ENCODE results near the gene UFSP1.

Gene UFSP1

DNA sequence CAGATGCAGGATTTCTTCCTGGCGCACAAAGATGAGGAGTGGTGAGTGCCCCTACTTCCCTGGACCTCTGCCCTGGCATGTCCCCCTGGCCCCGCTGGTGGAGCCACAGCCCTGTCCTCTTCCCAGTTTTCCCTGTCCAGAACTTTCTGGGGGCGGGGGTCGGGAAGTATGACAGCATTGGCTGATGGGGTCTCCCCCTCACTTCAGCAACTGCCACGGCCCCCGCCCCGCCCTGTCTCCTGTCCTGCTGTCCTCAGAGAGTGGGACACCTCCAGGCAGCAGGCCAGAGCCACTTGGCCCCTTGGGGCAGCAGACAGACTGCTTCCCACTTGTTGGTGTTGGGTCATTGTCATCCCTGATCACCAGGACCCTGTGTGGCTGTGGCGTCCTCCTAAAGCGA lies 7.3 kb downstream of the UFSP1 start:
- DNase-seq (ENCODE audit: low read depth in 2 of 2), result no peak

DNA sequence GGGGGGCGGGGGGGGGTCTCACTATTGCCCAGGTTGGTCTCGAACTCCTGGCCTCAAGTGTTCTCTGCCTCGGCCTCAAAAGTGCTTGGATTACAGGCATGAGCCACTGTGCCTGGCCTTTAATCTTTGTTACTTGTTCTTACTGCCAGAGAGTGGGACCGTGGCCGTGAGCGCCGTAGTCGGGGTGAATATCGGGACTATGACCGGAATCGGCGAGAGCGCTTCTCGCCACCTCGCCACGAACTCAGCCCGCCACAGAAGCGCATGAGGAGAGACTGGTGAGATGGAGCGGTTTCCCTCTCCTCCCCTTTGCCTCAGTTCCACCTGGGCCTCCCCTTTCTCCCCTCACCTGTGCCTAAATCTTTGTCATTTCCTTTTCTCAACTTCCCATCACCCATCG lies 8.4 kb downstream of the UFSP1 start:
- no peak for DNase-seq (ENCODE audit: low read depth in 2 of 2)

- DNase-seq (ENCODE audit: low read depth in 2 of 2), result no peak
Observed at GRCh38 chr7:100880645-100881044, 8.9 kb downstream of the UFSP1 start.

- no peak for DNase-seq (ENCODE audit: low read depth in 2 of 2)
Observed at GRCh38 chr7:100879685-100880261, 9.7 kb downstream of the UFSP1 start.

- DNase-seq (ENCODE audit: low read depth in 2 of 2), result no peak
Observed at GRCh38 chr7:100878685-100879084, 10.8 kb downstream of the UFSP1 start.

DNA sequence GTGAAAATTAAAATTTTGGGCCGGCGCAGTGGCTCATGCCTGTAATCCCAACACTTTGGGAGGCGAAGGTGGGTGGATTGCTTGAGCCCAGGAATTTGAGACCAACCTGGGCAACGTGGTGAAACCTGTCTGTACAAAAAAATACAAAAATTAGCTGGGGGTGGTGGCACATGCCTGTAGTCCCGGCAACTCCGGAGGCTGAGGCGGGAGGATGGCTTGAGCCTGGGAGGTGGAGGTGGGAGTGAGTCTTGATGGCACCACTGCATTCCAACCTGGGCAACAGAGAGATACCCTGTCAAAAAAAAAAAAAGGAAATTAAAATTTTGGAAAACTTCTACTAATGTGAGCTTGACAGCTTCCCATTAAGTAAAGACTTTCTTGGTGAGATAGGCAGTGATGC lies 11.5 kb downstream of the UFSP1 start:
- DNase-seq (ENCODE audit: low read depth in 2 of 2), result no peak

GRCh38 chr7:100875356-100875751 lies 14.2 kb downstream of the UFSP1 start:
- no peak for DNase-seq (ENCODE audit: low read depth in 2 of 2)

DNA sequence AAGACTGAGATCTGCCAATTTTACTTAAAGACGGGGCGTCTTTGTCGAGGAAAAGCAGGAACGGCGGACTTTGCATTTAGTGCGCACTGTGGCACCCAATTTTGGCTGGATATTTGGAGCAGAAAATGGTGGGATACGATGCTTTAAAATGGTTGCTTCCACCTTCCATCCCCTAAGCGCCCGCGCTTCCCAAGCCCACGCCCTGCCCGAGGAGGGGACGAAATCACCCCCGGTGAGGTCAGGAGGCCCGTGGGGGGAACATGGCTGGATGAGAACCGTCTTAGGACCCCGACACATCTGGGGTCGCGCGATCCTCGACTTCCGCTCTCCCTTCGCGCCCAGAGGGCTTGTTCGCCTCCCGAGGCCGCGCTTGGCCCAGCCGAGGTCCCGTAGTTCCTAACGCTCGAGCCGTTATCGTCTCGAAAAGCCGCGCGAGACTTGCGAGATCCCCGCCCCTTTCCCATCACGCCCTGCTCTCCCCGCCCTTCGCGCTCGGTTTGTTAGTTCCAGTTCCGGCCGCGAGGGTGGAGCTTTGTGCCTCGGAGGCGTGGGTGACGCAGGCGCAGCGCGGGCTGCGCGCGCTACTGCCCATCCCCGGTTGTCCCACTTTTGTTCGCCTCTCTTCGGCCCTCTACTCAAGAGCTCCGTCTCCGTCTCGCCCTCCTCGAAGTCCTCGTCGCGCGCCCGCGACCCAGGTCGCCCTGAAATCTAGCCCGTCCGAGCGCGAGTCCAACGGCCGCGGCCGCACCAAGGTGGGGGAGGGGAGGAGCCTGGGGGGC lies 14.7 kb downstream of the UFSP1 start, which contains the start of gene SRRT:
SRRT (plus strand) TSS at position 527 of the 779 bp plus-strand sequence. CDS start 488 bp downstream, outside the sequence.
- DNase-seq (ENCODE audit: low read depth in 2 of 2), result peak; percentile 95 to 97

DNA sequence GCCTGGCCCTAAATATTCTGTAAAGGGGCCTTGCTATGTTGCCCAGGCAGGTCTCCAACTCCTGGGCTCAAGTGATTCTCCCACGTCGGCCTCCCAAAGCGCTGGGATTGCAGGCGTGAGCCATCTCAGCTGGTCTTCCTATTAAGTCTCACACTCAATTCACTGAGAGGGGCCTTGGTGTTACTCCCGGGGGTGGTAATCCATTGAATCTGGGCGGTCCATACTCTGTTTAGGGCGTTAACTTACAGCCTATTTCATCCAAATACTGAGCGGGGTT lies 15.3 kb downstream of the UFSP1 start:
- no peak for DNase-seq (ENCODE audit: low read depth in 2 of 2)

GRCh38 chr7:100873599-100874299 lies 15.8 kb downstream of the UFSP1 start:
- no peak for DNase-seq (ENCODE audit: low read depth in 2 of 2)

GRCh38 chr7:100867776-100868485 lies 21.6 kb downstream of the UFSP1 start:
- no peak for DNase-seq (ENCODE audit: low read depth in 2 of 2)

DNA sequence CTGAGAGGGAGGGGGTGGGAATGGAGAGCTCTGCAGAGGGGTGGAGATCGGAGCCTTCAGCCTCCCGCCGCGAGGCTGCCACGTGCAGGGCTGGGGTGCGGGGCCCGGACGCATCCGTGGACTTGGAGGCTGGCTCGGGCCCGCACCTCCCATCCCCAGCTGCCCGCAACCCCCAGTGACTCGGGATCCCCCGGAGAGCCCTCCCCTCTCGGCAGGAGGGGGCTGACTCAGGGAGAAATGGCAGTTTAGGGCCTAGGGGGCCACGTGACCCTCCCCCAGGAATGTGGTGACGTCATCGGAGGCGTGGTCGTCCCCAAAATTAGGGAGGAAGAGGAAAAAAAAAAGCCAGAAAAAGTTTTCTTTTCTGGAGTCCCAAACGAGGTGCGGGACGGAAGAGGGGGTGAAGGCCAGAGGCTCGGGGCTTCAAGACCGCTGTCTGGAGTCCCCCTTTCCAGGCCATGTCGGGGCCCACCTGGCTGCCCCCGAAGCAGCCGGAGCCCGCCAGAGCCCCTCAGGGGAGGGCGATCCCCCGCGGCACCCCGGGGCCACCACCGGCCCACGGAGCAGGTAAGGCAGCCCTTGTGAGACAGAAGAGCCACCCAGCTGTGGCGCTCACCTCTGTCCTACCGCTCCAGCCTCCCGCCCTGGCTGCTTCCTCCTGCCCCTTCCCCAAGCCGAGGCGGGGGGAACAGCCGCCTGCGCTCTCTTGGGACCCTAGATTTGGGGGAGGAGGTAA lies 22.3 kb downstream of the UFSP1 start, which contains the start of gene TRIP6:
TRIP6 (plus strand) TSS at position 348 of the 736 bp plus-strand sequence; CDS start at position 459, 111 bp downstream.
- no peak for DNase-seq (ENCODE audit: low read depth in 2 of 2)

- no peak for DNase-seq (ENCODE audit: low read depth in 2 of 2)
Observed at GRCh38 chr7:100866729-100867039, 22.8 kb downstream of the UFSP1 start.

- DNase-seq (ENCODE audit: low read depth in 2 of 2), result no peak
Observed at GRCh38 chr7:100865938-100866728, 23.4 kb downstream of the UFSP1 start.

- no peak for DNase-seq (ENCODE audit: low read depth in 2 of 2)
Observed at GRCh38 chr7:100865372-100865911, 24.1 kb downstream of the UFSP1 start.

- no peak for DNase-seq (ENCODE audit: low read depth in 2 of 2)
Observed at GRCh38 chr7:100864263-100864845, 25.2 kb downstream of the UFSP1 start.

DNA sequence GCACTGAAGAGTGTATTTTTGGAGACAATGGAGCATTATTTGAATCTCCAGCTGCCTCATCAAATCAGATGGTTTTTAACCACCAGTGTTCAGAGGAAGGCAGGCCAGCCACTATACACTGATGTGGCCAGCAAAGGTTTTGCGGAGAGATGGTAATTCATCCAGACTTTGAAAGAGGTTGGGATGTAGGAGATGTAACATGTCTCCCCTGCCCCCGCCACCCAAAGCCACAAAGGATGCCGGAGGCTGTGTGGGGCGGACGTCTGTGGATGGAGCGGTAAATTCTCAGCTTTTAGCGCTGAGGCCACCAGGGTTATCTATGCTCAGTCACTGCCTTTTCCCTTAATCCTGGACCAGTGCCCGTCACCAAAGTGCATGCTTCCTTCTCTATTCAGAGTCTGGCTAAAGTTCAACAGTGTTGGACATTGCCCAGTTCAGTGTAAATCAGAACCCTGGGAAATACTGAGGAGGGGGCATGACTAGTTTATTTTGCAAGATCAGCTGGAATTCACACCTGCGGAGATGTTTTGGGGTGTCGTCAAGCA lies 26.0 kb downstream of the UFSP1 start:
- no peak for DNase-seq (ENCODE audit: low read depth in 2 of 2)

GRCh38 chr7:100861616-100861985 lies 27.9 kb downstream of the UFSP1 start:
- DNase-seq (ENCODE audit: low read depth in 2 of 2), result no peak

DNA sequence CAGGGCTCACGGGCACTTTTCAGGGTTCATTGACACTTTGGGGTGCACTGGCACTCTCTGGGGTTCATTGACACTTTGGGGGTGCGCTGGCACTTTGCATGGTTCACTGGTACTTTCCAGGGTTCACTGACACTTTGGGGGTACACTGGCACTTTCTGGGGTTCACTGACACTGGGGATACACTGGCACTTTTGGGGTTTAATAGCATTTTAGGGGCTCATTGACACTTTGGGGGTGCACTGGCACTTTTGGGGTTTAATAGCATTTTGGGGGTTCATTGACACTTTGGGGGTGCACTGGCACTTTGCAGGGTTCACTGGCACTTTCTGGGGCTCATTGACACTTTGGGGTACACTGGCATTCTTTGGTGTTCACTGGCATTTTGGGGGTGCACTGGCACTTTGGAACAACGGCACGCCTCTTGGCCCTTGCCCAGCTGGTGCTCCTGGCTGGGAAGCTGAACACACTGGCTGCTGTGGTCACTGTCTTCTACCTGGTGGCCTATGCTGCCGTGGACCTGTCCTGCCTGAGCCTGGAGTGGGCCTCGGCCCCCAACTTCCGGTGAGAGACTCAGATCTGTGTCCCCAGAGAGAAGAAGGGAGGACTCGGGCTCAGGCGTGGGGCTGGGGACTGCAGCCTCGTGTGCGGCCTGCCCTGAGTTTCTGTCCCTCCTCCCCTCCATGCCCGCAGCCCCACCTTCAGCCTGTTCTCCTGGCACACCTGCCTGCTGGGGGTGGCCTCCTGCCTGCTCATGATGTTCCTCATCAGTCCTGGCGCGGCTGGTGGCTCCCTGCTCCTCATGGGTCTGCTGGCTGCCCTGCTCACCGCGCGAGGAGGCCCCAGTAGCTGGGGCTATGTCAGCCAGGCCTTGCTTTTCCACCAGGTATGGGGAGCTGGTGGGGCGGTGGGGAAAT lies 28.6 kb downstream of the UFSP1 start:
- no peak for DNase-seq (ENCODE audit: low read depth in 2 of 2)

Measured in stimulated activated CD8-positive, alpha-beta memory T cell treated with anti-CD3 and anti-CD28 coated beads, Interleukin-7, amount 100 ng/mL, for 1 hour (primary cell).